Forelimb muscle (tissue), 1 donor: Measurements from ENCODE around the gene YKT6. TPM values are rescaled to one million over a fixed set of nuclear protein-coding genes. Genes with fewer than 3 reads are reported as not detected.
A peak's percentile ranks its signal among the peaks of the same experiment; 100 is the strongest.

Source experiments
- DNase-seq: peaks from one replicate; pipeline ENCODE4 v3.0.0-alpha.2; 2013; ENCODE audit warnings: low read depth
- polyA plus RNA-seq: library from polyadenylated mRNA; unstranded; fragments of 120-200 nt; gene quantifications from one replicate; pipeline ENCODE4 v1.2.1, GENCODE V29; 2013; ENCODE audit not compliant: insufficient read length

Gene YKT6
- polyA plus RNA-seq, 1 donor, result 74.5 TPM

DNA sequence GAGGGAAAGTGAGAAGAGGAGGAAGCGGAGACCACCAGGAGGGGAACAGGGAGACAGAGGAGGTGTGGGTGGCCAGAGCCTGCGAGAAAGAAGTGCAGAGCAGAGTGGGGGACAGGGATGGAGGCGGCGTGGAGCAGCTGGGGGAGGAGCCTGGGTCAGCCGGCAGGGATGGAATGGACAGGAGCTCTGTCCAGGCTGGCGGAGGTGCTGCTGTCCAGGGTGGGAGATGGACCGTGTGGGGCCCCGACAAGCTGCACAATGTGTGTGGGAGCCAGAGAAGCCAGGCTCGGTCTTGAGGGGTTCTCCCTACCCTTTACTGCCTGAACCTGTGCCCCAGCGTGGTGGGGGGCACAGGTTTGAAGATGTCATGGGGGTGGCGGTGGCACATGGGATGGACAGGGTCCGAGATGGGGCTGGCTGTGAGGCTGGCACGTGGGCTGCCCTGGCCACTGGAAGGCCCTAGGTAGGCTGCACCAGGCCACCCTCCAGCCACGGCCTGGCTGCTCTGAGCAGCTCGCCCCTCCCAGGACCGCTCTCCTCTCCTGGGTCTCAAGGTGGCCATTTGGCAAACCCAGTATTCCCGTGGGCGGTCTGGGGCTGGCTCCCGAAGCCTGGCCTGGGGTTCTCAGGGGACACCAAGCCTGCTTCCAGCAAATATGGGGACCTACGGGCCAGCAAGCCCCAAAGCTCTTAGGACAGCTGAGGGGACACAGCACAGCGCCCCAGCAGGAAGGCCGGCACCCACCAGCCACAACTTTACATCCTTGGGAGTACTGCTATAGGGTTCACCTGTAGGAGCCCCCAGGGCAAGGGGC lies 32.3 kb downstream of the YKT6 start:
- DNase-seq, result no peak

DNA sequence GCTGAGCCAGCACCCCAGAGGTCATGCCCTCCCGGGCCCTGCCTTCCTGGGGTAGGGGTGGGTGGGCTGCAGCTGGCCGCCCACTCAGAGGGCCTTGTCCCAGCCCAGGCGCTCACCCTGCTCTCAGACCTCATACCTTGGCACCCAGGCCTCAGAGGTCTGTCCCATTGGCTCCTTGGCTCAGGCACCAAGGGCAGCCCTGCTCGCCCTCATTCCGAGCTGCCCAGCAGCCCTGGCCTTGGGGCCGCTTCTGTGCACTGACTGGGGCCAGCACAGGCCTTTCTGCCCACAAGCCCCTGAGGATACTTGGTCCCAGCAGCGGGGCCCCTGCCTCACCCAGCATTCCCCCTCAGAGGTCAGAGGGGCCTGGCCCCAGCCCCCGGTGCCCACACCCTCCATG lies 34.3 kb downstream of the YKT6 start:
- no peak for DNase-seq

DNA sequence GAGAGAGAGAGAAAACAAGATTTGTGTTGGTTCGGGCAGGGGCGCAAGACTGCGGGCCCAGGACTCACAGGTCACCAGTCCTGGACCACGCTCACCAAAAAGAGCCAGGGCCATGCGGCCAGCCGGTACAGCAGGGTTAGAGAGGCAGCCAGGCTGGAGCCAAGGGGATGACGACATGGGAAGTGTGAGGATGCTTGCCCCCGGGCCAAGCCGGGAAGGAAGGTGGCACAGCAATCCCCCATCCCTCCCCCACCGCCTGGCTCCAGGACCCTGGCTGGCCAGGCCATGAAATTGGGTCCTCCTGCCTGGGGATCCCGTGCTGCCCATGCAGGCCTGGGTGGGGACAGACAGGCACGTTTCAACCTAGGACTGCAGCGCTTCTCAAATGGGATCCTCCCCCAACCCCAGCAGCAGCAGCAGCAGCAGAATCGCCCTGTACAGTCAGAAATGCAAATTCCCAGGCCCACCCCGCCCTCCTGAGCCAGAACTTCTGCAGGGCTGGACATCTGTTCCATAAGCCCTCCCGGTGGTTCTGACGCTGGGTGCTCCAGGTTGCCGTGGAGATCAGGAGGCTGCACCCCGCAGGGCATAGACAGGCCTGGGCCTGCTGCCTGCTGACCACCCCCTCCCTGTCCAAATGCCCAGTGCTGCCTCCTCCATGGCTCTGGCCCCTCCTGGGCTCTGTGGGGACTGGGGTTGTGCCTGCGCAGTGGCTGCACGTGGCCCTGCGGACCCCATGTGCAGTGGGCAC lies 35.0 kb downstream of the YKT6 start:
- DNase-seq, result no peak

DNA sequence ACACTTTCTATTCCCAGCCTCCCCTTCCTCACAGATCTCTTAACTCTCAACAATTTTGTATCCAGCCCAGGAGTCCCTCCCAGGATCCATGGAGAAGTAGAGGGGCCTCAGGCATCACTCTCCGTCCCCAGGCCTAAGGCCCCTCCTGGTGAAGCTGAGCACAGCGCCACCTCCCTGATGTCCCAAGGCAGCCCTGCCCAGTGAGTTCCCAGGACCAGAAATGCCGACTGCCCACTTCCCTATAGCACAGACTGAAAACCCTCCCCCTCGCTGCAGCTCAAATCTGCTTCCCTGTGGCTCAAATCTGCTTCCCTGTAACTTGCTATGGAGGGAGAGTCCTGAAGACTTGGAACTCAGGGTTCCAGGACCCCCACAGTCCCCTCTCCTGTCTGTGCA lies 35.6 kb downstream of the YKT6 start:
- no peak for DNase-seq

DNA sequence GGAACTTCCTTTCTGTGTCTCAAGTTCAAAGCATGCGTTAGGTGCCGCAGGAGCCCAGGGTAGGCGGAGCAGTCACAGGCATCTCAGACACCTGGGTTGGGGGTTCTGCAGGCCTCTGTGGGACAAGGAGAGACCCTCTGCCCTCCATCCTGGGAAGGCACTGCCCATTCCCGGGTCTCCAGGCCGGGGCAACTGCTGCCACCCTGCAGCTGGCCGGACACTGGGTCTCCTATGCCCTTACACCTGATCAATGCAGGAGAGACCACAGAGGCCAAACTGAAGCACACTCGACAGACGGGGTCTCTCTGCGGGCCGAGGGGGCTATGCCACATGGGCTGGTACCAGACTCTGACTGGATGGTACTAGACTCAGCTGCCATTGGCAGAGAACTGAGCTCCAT lies 36.9 kb downstream of the YKT6 start:
- DNase-seq, result no peak

DNA sequence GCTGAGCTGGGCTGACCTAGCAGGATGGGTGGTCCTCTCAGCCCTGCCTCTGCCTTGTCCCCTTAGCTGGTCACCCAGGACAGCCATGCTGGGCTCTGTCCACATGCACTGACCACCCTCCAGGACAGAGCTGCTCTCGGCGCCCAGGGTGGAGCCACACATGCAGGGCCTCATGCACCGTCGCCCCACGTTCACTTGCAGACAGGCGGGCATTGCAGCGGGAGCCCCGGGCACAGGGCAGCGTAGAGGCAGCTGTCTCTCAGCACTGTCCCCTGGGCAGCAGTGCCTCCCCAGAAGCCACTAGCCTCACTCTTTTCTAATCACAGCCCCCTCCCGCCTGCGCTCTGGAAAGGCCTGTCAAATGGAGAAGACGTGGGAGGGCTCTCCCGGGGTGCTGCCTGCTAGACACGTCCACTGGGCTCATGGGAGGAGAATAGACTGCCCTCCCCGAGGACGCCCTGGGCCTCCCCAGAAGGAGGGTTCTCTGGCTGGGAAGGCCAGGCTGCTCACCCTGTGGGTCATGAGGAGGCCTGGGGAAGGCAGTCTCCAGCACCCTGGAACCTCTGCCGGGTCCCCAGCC lies 37.4 kb downstream of the YKT6 start:
- DNase-seq, result no peak

DNA sequence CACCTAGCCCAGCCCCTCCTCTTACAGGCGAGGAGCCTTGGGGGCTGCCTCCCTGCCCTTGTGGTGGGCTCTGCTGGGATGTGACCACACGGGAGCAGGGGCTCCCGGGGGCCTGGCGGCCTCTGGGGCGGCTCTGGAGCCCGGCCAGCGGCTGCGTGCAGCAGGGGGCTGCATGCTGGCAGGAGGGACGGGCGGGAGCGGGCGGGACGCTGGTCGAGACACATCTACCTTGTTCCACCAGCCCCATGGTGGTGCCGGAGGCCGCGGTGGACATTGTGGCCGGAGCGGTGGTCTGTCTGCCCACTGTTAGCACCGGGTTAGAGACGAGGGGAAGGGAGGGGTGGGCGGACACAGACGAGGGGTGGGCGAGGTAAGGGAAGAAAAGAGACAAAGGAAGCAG lies 38.6 kb downstream of the YKT6 start:
- no peak for DNase-seq

DNA sequence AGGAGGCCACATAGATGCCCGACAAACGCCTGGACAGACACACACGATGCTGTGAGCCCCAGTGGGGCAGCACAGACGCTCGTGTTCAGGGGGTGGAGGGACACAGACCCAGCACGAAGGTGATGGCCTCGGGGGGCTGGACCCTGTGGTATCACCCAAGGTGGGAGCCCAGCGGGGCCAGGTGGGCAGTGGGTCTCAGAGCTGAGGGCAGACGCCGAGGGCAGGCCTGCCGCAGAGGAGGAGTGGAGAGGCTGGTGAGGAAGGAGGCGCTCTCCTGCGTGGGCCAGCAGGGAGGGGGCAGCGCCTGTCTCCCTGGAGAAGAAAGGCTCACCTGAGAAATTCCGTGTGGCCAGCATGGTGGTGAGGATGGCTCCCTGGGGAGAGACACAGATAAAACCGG lies 39.6 kb downstream of the YKT6 start:
- DNase-seq, result no peak

DNA sequence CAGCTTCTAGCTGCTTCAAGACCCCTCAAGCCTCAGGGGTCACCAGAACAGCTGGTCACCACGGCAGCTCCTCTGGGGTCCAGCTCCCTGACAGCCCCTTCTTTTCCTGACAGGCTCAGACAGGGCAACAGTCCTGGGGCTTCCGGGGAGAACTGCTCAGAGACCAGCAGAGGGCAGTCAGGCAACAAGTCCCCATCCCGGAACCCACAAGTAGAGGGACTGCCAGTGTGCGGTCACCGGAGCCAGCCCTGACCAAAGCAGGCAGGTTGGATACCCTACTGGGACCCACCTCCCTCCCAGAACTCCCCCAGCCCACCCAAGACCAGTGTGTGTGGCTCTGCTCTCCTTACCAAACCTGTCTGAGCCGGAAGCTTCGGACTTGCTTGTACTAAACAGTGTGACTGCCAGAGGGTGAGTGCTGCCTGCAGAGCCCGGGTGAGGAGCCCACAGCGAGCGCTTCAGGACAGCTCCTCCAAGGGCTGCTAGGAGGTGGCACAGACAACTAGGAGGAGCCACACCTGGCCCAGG lies 40.3 kb downstream of the YKT6 start:
- DNase-seq, result no peak

DNA sequence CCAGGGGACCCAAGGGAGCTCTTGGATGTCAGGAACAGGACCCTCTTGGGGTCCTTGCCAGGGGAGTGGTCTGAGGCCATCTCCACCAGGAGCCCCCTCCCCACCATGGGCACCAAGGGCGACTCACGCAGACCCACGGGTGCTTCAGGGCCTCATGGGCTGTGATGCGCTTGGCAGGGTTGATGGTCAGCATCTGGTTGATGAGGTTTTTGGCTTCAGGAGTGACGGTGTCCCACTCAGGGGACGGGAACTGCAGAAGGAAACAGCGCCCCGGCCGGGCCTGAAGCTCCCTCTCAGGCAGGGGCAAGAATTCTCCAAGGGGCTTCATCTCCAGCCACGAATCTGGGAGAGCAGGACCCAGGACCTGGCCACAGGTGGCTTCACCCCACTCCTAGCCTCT lies 41.3 kb downstream of the YKT6 start:
- DNase-seq, result no peak

DNA sequence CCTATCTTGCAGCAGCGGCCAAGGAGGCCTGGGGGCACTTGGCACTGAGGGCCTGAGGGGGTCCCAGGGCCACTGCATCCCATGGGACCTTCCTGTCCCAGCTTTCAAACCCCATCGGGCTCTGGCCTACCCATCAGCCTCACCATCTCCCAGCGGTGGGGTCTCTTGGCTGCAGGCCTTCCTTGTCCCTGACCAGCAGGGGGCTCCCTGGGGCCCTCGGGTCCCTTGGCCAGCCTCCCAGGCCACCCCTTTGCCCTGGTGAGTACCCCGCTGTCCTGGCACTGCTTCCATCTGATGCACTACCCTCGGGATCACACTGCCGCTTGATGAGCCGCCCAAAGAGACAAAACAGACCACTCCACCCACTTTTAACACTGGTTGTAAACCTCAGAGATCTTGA lies 43.5 kb downstream of the YKT6 start:
- DNase-seq, result no peak

DNA sequence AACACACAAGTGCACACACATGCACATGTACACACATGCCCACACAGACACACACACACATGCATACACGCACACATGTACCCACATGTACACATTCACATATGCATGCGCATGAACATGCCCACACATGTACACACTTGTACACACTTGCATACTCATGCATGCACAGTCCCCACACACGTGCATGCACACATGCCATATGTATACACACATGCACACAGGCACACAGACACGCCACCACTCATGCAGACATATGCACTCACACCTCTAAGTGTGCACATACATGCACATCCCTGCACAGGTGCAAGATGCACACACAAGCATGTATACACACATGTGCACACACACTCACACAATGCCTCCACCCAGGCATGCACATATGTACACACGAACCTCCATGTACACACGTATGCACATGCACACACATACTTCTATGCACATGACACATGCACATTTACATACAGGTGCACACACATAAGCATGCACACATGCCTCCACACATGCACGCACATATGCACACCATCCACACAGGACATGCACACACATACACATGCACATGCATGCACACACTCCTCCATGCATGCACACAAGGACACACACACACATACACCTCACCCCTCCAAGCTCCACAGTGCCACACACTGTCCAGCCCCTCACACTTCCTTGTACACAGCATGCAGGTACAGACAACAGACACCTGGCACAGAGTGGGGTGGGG lies 45.8 kb downstream of the YKT6 start:
- DNase-seq, result no peak

DNA sequence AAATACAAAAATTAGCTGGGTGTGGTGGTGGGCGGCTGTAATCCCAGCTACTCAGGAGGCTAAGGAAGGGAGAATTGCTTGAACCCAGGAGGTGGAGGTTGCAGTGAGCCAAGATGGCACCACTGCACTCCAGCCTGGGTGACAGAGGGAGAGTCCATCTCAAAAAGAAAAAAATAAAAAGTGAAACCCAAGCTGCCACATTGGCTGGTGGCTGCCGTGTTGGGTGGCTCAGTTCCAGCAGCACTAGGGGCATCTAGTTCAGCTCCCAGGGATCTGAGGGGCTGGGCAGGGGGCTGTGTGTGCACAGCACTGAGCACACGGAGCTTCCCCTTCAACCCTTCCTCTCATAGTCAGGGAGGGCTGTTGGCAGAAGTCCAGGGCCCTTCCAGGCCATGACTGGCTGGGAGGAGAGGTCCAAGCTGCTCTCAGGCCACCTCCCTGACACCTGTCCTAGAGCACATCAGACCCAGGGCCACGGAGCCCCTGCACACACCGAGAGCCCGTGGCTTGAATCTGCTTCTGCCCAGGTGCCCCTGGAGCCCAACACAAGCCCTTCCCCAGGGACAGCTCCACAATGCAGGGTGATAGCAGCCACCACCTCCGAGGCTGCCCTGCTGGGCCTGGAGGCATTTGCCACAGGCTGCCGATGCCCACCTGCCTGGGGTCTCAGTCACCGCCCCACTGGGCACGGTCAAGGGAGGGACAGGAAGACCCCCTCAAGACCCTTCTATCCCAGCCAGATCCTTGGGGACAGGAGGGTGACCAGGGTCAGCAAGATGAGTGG lies 47.3 kb downstream of the YKT6 start:
- DNase-seq, result no peak

DNA sequence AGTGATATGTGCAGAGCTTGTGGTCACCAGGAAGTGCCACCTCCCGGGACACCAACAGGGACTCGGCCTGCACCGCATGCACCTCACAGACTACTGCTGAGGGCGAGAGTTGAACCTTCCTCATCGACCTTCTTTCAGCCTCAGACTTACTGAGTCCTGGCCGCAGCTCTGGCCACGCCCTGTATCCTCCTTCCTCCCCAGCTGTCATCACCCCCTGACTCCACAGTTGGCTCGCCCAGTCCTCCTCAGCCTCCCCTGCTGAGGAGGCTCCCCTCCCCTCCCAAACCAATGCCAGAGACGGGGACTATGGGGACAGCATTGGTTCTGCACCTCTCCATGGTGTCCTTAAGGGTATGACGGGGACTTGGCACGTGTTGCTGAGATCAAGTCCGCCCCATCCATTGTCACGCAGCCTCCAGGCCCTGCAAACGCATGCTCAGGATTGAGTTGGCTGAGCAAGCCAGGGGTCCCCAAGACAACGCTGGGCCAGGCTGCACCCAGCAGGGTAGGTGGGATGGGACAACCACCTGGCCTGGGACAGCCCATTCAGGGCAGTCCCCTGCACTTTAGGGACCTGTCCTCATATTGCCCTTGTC lies 49.0 kb downstream of the YKT6 start:
- no peak for DNase-seq

DNA sequence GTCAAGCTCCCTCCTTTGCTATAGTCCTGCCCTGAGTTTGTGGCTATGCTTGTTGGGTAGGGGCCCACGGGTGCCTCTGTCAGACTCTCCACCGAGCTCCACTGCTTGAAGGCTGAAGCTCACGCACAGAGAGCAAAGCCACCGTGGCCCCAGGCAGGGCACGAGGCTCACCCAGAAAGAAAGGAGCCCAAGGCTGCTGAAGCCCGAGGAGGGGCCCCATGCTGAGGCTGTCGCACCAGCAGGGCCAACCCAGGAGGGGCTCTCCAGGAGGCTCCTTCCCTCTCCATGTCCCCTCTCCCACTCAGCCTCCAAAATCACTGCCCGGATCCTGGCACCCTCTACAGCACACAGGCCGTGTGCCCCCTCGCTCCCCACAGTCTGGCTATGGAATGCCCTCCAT lies 50.5 kb downstream of the YKT6 start:
- no peak for DNase-seq

DNA sequence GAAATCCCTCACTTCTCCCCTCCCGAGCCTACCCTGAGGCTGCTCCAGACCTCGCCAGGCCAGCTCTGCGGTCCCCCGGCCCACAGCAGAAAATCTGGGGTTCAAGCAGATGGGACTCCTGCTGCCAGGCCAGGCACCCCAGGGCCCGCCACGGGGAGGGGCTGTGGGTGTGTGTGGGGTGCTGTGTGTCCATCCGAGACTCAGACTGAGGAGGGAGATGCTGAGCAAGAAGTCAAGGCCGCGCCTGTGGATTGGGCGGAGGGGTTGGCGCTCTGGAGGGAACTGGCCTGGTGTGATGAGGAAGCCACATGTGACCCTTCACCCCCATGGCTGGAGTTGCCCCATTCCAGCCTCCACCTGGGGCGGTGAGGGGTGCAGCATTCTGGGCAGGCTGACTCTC lies 51.1 kb downstream of the YKT6 start:
- no peak for DNase-seq

DNA sequence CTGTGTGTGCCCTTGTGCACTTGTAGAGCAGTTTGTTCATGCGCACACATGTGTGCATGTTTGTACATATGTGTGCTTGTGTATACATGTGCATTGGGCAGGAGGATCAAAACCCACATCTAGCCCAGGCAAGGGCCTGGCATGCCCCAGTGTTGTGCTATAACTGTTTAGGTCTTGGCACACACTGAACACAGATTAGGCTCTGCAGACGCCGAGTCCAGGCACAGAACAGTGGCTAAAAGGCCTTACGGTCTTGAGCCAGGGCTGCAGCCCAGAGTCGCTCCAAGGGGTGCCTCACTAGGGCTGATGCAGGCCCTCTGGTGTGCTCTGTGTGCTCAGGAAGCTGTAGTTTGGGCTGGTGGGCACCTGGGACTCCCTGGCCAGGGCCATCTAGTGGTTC lies 55.7 kb downstream of the YKT6 start:
- no peak for DNase-seq

DNA sequence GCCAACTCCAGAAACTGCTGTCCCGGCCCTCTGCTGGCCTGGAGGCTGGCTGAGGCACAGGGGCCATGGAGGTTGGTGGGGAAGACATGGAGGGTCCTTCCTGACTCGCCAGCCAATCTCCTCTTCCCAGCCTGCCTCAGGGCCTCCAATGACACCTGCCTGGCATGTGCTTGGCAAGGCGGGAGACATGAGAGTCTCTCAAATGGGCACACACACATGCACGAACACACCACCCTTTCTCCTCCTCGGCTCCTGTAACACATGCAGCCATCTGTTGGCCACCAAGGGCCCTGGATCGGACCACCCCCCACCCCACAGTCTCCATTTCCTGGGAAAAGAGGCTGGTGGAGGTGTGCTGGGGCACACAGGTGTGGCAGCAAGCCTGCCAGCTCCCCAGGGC lies 56.4 kb downstream of the YKT6 start:
- no peak for DNase-seq

DNA sequence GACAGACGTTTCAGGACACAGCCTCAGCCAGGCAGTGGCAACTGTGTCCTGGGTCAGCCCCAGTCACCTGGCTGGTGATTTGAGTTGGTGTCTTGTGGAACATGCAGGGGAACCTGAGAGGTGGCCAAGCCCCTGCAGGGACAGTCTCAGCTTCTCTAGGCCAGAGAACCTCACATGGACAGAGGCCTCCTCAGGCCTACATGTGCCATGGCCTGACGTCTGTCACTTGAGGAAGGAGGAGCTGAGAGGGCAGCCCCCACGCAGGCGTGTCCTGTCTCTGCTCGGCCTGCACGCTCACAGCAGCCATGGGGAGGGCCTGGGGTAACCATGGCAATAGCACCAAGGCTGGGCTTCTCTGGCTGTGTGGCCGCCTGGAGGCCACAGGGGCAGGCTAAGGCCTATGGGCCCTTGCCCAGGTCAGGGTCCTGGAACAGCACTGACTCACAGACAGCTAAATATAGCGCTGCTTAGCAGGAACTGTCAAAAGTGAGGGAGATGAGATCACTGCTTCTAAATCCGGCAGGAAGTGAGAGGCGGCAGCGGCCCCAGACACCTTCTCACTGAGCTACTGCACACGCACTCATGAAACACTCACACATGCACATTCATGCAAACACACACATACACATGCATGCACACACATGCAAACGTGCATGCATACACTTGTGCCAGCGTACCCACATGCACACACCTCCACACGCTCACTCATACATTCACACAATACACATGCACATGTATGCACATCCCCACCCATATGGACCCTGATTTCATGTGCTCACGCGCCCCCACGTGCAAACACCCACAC lies 57.0 kb downstream of the YKT6 start:
- peak; percentile 31 for DNase-seq

DNA sequence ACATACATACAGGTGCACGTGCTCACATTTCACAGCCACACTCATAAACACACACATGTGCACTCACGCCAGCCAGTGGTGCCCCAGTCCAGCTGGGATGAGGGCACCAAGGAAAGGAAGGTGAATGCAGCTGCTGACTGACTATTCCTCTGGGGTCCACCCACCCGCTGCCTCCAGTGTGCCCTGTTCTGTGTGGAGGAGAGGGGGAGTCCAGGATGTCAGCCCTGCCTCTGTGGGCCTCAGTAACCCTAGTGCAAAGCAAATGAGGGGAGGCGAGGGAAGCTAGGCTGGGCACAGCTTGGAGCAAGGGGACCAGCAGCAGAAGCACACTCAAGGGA lies 57.6 kb downstream of the YKT6 start:
- DNase-seq, result no peak
